OCI-LY1 (cell line): ENCODE results near the gene CHST8.

Experiments used
- H2AFZ ChIP-seq: fragments of 200-600 bp; sonication (generic), shearing (Covaris generic); 2 replicates; pipeline ENCODE4 v1.6.0; 2014; ENCODE audit warnings: antibody characterized with exemption, mild to moderate bottlenecking, low read length
- H3F3A ChIP-seq: fragments of 200-600 bp; sonication (generic), shearing (Covaris generic); 2 replicates; pipeline ENCODE4 v1.6.0; 2014; ENCODE audit warnings: mild to moderate bottlenecking, antibody characterized with exemption, low read length, moderate library complexity; ENCODE audit not compliant: insufficient read depth
- H3K27ac ChIP-seq: fragments of 200-600 bp; sonication (generic); 2 replicates; pipeline ENCODE4 v1.5.1; 2014; ENCODE audit warnings: low read length, mixed run types, mild to moderate bottlenecking, low read depth; ENCODE audit not compliant: poor library complexity, severe bottlenecking
- H3K27me3 ChIP-seq: fragments of 200-600 bp; sonication (generic); 2 replicates; pipeline ENCODE4 v1.6.0; 2014; ENCODE audit warnings: antibody characterized with exemption, mild to moderate bottlenecking, low read length, moderate library complexity; ENCODE audit not compliant: insufficient read depth
- H3K36me3 ChIP-seq: fragments of 200-600 bp; sonication (generic); 2 replicates; pipeline ENCODE4 v1.6.1; 2014; ENCODE audit warnings: mild to moderate bottlenecking, antibody characterized with exemption, low read length, moderate library complexity, mixed read lengths; ENCODE audit not compliant: insufficient read depth
- H3K4me1 ChIP-seq: fragments of 200-600 bp; sonication (generic); 2 replicates; pipeline ENCODE4 v1.5.1; 2014; ENCODE audit warnings: mild to moderate bottlenecking, low read length, moderate library complexity; ENCODE audit not compliant: insufficient read depth, severe bottlenecking
- H3K4me2 ChIP-seq: fragments of 200-600 bp; sonication (generic), shearing (Covaris generic); 2 replicates; pipeline ENCODE4 v1.6.1; 2014; ENCODE audit warnings: low read length
- H3K4me3 ChIP-seq: fragments of 200-600 bp; sonication (generic); 2 replicates; pipeline ENCODE4 v1.5.1; 2014; ENCODE audit warnings: low read length, low read depth, mild to moderate bottlenecking, mixed read lengths; ENCODE audit not compliant: poor library complexity, severe bottlenecking
- H3K79me2 ChIP-seq: fragments of 200-600 bp; shearing (Covaris generic); 2 replicates; pipeline ENCODE4 v1.6.1; 2016; ENCODE audit warnings: mixed run types, low read length, mixed read lengths; ENCODE audit not compliant: insufficient read depth
- H3K9ac ChIP-seq: fragments of 200-600 bp; sonication (generic), shearing (Covaris generic); 2 replicates; pipeline ENCODE4 v1.6.1; 2014; ENCODE audit warnings: mild to moderate bottlenecking, low read length, mixed read lengths
- H3K9me2 ChIP-seq: fragments of 200-600 bp; sonication (generic), shearing (Covaris generic); 2 replicates; pipeline ENCODE4 v1.6.1; 2014; ENCODE audit warnings: low read depth, mild to moderate bottlenecking, low read length, mixed read lengths
- H3K9me3 ChIP-seq: fragments of 200-600 bp; shearing (Covaris generic); 2 replicates; pipeline ENCODE4 v1.6.1; 2014; ENCODE audit warnings: low read length, mixed read lengths
- H4K20me1 ChIP-seq: fragments of 200-600 bp; sonication (generic), shearing (Covaris generic); 2 replicates; pipeline ENCODE4 v1.6.0; 2016; ENCODE audit warnings: mild to moderate bottlenecking, low read length; ENCODE audit not compliant: insufficient read depth
- EZH2 ChIP-seq: fragments of 200-600 bp; sonication (generic), shearing (Covaris generic); IDR thresholded peaks from 2 replicates; pipeline ENCODE4 v1.8.0; 2017; ENCODE audit warnings: borderline replicate concordance, mixed run types, mild to moderate bottlenecking, antibody characterized with exemption, low read length, moderate library complexity, mixed read lengths
- TF ChIP-seq, protein P1 (sequence below): fragments of 200-600 bp; sonication (generic), shearing (Covaris generic); IDR thresholded peaks from 2 replicates; pipeline ENCODE4 v1.5.1; 2017; ENCODE audit warnings: mild to moderate bottlenecking, antibody characterized with exemption, low read length, moderate library complexity, mixed read lengths

Gene CHST8

GRCh38 chr19:33687481-33688170 lies 65.9 kb downstream of the CHST8 start:
- H3K9me2 ChIP-seq, result no peaks in the 10 kb centered on the region
- H3K27ac ChIP-seq, result no peak overlapping the region
- no peak overlapping the region for H3K4me2 ChIP-seq
- H3K9ac ChIP-seq, result no peak overlapping the region
- no peak overlapping the region for H2AFZ ChIP-seq
- TF ChIP-seq, protein P1, sequence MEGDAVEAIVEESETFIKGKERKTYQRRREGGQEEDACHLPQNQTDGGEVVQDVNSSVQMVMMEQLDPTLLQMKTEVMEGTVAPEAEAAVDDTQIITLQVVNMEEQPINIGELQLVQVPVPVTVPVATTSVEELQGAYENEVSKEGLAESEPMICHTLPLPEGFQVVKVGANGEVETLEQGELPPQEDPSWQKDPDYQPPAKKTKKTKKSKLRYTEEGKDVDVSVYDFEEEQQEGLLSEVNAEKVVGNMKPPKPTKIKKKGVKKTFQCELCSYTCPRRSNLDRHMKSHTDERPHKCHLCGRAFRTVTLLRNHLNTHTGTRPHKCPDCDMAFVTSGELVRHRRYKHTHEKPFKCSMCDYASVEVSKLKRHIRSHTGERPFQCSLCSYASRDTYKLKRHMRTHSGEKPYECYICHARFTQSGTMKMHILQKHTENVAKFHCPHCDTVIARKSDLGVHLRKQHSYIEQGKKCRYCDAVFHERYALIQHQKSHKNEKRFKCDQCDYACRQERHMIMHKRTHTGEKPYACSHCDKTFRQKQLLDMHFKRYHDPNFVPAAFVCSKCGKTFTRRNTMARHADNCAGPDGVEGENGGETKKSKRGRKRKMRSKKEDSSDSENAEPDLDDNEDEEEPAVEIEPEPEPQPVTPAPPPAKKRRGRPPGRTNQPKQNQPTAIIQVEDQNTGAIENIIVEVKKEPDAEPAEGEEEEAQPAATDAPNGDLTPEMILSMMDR, result no peak
- TF ChIP-seq EZH2, result no peak
- H3K27me3 ChIP-seq, result no peaks in the 10 kb centered on the region
- no peak overlapping the region for H3K4me3 ChIP-seq
- no peaks in the 10 kb centered on the region for H3K9me3 ChIP-seq
- no peaks in the 10 kb centered on the region for H3K79me2 ChIP-seq
- no peaks in the 10 kb centered on the region for H3F3A ChIP-seq
- H3K4me1 ChIP-seq, result no peaks in the 10 kb centered on the region
- no peaks in the 10 kb centered on the region for H3K36me3 ChIP-seq
- H4K20me1 ChIP-seq, result no peaks in the 10 kb centered on the region

DNA sequence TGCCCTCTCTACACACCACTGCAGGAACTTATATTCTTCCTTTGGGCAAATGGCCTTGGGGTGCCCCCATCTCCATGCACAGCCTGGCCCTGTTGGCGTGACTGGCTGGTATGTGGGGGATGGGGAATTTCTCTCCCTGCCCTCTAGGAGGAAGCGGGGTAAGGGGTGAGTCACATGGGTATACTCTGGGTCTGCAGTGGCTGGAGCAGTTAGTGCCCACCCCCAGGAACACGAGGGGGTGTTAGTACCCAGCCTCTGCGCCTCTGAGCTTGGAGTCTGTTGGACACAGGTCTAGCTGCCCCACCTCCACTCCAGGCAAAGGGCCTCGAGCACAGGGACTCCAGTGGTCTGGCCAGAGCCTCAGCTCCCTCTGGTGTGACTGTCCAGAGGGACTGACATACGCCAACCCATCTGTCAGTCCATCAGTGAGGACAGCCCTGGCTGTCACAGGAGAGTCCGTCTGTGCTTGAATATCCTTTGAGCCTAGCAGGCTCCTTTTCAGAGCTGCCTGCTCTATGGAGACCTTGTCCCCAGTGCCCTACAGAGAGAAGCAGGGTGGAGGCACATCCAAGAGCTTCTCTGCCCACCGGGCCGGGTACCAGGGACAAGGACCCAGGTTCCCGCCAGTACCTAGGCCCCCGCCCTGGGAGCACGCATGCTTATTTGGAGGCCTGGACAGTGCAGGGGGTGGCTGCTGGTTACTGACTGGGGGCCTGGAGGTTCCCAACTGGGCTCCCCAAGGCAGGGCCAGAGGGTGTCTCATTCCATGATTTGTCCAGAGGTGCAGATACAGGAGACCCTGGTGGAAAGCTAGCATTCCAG lies 66.6 kb downstream of the CHST8 start:
- Histone ChIP-seq H3K36me3 (no peaks in the 10 kb centered on the region), H3K9ac (no peak overlapping the region), H3K27me3 (no peaks in the 10 kb centered on the region), H4K20me1 (no peaks in the 10 kb centered on the region), H3K79me2 (no peaks in the 10 kb centered on the region), H3K9me3 (no peaks in the 10 kb centered on the region), H3K4me1 (no peaks in the 10 kb centered on the region), H3K9me2 (no peaks in the 10 kb centered on the region), H3K27ac (no peak overlapping the region), H2AFZ (no peak overlapping the region), H3K4me2 (no peak overlapping the region), H3F3A (no peaks in the 10 kb centered on the region), H3K4me3 (no peak overlapping the region)
- TF ChIP-seq, protein P1, result no peak
- no peak for TF ChIP-seq EZH2

DNA sequence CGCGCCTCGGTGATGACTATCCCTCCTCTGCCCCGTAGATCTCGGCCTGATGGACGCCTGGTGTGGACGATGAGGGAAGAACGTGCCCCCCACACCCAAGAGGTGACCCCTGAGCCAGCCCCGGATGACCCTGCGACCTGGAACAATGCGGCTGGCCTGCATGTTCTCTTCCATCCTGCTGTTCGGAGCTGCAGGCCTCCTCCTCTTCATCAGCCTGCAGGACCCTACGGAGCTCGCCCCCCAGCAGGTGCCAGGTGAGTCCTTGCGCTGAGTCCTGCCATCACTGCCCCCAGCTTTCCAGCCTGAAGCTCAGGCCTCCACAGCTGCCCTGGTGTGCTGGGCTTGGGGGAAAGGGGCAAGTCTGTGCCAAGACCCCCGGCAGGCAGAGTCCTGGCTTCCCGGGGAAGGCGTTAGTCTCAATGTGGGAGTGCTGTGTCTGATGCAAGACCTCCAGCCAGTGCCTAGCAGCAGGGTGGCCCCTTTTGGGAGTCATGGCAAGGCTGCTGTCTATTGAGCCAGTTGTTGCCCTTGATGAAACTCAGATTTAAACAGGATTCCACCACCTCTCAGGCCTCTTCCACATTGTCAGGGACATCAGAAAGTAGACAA lies 67.5 kb downstream of the CHST8 start:
- TF ChIP-seq, protein P1, result no peak
- TF ChIP-seq EZH2, result no peak
- H3K27me3 ChIP-seq, result no peaks in the 10 kb centered on the region
- no peaks in the 10 kb centered on the region for H3K79me2 ChIP-seq
- H3K36me3 ChIP-seq, result no peaks in the 10 kb centered on the region
- no peaks in the 10 kb centered on the region for H3K9me3 ChIP-seq
- H3K9ac ChIP-seq, result no peak overlapping the region
- no peak overlapping the region for H3K27ac ChIP-seq
- H2AFZ ChIP-seq, result no peak overlapping the region
- H3K4me2 ChIP-seq, result no peak overlapping the region
- no peaks in the 10 kb centered on the region for H3K9me2 ChIP-seq
- H3K4me1 ChIP-seq, result no peaks in the 10 kb centered on the region
- no peaks in the 10 kb centered on the region for H3F3A ChIP-seq
- no peaks in the 10 kb centered on the region for H4K20me1 ChIP-seq
- no peak overlapping the region for H3K4me3 ChIP-seq
